Middle frontal gyrus (tissue), 1 donor: Measurements from ENCODE around the gene PAEP.

Source experiments
- DNase-seq: peaks from one replicate; pipeline ENCODE4 v3.0.0-alpha.2; 2015; ENCODE audit warnings: low spot score; ENCODE audit errors: extremely low spot score

Gene PAEP

DNA sequence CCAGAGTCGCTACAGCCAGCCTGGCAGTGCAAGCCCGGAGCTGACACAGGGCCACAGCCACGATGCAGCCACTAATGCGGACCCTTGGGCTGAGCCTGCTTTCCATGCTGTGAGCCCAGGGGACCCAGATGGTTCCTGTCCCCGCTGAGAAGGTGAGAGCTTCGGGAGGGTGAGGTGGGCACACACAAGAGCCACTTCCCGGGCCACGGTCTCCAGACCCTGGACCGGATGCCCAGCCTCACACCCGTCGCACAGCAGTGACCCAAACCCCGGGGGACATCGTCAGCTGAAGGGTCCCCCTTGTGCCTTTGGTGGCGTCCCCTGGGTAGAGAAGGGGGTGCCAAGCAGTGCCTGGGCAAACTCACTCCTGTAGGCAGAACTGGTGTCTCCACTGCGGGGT is 13.4 kb downstream of the PAEP start:
- DNase-seq: no peak

DNA sequence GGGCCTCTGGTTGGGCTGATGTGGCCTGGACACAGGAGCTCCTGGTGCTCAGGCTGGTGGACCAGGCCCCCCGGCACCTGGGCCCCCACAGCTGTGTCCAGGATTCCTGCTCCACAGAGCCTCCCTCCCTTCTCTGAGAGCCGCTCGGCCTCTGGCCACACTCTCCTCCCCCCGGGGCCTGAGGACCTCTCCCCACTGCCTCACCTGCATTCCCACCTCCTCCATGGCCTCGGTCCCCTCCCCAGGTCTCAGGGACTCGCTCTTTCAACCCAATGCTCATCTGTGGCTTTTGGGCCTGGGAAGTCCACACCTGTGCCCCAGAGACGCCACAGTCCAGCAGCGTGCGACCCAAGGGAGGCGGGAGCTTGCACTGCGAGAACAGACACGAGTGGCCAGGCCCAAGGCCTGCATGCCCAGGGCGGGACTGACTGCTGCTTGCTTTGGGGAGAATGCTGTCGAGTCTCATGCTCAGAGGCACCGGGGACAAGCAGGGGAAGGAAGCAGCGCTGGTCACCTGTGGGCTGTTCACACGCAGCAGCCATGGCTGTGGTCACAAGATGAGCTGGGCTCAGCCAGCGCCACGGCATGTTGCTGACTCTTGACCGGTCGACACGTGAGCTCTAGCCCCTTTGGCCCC is 14.6 kb downstream of the PAEP start:
- no peak for DNase-seq

DNA sequence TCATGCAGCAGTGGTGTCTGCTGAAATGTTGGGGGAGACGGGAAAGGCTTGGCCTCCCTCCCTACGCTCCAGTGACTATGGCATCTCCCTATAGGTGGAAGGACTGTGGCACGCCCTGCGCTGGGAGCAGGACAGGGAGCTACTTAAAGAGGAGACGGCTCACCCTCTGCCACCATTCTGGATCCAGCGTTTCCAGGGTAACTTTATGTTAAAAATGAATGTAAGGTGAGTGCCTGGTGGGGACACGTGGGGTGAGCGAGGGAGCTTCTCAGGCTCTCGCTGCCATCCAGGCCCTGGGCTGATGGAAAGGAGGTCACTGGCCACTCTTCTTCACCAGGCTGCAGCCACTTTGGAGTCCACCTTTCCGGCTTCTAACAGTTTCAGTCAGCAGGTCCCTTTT is 15.7 kb downstream of the PAEP start:
- no peak for DNase-seq

DNA sequence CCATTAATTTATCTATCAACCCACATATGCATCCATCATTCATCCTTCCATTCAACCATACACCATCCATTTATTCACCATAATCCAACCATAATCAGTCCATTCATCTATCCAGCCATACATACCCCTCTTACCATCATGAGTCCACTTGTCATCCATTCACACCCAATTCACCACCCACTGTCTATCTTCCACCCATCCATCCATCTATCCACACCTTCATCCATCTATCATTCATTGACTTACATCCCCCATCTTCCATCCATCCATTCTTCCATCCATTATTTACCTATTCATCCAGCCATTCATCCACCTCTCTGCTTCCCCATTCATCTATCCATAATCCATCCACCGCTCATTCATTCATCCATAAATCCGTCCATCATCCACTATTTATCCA is 17.8 kb downstream of the PAEP start:
- DNase-seq: no peak

DNA sequence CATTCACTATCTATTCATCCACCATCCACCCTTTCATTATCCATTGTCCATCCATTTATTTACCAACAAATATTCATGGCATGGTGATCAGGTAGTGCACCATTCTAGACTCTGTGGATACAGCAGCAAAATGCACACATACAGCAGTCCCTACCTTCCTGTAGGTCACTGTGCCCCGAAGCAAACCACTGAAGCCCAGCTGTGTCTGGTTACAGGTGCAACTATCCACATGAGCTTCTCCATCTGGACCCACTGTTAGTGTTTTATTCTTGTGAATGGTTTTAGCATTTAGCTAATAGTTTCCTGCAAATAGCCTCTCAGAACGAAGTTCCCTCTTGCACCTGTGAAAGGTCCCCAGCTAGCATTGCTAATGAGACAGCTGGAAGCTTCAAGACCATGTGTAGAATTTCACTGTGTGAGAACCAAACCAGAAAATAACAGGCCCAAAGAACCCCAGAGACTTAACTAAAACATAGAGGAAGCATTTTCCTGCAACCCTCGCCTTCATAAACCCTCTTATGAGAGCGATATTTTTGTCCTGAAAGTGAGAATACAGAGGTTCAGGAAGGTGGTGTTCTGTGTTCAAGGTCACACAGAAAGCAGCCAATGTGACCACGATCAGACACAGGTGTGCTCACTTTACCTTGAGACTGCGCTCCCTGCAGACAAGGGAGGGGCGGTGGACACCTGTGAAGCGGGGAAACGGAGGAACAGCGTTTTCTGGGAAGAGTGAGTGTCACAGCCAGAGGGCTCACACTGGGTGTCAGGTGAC is 18.5 kb downstream of the PAEP start:
- DNase-seq: no peak

DNA sequence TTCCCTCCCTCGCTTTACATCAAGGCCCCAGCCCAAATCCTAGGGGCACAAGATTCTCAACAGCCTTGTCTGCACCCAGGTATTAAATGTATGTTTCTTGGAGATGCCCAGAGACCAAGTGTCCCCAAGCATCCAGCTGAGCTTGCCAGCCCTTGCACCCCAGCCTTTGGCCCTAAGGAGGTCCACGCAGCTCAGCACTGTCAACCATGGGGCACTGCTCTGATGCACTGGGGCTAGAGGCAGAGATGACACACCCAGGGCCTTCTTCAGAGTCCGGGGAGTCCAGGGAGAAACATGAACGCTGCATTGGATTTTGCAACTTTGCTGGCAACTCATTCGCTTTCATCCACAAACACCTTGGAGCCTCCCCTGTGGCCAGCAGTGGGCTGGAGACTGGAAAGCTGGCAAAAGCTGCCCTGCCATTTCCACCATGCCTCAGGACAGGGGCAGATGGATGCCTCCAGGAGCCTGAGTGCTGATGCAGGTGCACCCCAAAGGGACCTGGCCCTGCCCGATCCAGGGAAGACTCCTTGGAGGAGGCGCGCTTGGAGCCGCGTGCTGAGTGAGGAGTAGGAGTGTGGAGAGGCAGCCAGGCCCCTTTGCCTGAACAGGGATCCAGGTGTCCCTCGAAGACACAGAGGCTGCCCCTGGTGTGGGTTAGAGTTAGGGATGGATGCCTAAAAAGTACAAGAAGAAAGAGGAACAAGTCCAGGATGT is 19.3 kb downstream of the PAEP start:
- no peak for DNase-seq

DNA sequence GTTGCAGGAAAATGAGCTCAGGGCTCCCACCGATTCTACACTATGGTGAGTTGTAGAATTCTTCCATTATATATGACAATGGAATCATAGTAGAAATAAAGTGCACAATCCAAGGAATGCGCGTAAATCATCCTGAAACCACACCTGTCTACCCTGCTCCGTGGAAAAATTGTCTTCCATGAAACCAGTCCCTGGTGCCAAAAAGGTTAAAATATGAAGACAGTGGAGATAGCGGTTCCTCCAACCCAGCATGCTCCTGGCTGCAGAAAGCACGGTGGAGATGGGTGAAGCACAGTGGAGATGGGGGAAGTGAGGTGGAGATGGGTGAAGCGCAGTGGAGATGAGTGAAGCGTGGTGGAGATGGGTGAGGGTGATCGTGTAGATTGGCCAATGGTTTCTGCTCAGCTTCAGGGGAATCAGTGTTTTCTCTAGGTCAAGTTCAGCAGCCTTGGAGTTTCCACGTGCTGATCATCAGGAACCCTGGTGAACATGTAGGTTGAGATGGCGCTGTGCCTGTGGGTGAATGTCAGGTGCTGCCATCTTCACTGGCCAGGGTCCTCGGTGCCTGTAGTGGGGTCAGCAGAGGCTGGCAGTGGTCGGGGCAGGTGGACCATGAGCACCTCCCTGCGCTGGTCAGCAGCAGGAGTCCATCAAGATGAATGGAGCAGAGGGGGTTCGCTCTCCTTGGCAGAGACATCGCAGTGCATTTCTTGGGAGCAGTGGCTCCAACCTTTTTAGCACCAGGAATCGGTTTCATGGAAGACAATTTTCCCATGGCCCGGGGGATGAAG is 20.3 kb downstream of the PAEP start:
- no peak for DNase-seq

DNA sequence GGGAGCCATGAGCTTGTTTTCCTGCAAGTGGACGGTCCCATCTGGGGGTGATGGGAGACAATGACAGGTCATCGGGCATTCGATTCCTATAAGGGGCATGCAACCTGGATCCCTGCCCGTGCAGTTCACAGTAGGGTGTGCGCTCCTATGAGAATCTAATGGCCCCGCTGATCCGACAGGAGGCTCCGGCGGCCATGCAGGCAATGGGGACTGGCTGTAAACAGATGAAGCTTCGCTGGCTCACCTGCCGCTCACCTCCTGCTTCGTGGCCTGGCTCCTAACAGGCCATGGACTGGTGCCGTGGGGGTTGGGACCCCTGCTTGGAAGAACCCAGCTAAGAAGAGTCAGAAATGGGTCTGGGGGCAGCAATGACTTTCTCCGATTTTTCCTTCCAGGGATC is 21.0 kb downstream of the PAEP start:
- DNase-seq: no peak

DNA sequence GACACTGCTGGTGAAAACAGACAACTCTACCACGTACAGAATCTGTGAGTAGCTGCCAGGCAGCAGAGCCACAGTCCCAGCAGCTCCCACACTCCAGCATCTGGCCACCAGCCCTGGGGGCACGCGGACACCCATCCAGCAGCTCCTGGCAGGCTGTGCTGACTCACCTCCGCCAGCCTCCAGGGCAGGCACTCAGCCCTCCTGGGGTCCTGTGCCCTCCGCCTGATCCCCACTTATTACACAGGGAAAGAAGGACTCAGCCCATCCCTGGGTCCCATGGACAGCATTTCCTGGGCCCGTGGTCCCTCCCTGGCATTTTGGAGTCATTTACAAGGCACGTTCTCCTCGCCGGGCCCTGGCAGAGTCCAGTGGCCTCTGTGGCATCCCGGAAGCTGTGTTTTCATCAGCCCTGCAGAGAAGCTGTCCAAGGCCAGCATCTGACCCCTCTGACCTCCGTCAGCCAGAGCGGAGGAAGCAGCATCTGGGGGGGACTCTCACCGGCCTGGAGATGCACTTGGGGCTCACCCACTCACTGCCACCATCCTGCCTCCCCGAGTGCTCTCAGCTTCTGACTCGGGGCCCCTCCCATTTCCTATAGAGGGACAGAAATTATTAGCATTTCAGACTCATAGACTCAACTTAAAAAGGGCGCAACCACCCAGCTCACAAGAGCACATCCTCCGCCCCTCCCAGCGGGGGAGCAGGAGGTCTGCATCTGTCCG is 21.6 kb downstream of the PAEP start:
- no peak for DNase-seq

DNA sequence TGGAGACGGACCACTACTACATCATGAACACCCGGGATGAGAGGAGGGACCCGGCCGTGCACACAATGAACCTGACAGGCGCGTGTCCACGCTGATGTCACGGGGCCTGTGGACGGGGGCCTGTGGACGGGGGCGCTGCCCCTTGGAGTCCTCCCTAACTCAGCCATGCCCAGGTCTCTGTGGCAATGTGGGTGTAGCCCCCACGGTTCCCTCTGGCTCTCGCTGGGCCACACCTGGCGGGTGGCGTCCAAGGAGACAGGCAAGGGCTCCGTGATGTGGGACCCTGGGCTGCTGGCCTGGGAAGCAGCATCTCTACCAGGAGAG is 22.1 kb downstream of the PAEP start:
- no peak for DNase-seq

DNA sequence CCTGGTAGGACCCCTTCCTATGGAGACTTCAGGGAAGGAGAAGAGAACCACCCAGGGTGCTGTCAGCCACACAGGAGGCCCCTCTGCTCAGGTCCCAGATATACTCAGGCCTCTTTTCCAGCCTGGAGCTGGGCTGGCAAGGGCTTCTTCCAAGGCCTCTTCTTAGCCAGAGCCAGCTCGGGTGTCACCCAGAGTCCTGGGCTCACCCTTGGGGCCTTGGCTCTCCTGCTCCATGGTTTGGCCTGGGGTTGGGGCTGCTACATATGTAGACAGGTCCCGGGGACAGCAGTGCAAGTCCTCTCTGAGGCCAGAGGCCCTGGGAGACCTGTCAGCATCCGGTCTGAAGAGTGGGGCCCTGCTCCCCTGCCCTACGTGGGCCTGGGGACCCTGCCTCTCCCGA is 22.8 kb downstream of the PAEP start:
- DNase-seq: no peak

DNA sequence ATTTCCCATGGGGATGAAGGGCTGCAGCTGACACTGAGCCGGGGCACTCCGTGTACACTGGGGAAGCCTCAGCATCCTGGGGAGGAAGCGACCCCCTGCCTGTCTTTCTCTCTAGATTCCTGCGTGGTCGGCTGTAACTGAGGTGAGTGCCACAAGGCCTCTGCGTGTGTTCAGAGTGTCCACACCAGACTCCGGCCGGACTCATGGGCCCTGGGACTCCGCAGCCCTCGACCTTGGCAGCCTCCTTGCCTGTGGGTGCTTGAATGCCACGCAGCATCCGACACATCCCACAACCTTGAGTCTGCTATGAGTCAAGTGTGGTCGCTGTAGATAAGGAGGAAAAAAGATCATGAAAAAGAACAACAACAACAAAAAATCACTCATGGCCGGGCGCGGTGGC is 23.4 kb downstream of the PAEP start:
- no peak for DNase-seq

DNA sequence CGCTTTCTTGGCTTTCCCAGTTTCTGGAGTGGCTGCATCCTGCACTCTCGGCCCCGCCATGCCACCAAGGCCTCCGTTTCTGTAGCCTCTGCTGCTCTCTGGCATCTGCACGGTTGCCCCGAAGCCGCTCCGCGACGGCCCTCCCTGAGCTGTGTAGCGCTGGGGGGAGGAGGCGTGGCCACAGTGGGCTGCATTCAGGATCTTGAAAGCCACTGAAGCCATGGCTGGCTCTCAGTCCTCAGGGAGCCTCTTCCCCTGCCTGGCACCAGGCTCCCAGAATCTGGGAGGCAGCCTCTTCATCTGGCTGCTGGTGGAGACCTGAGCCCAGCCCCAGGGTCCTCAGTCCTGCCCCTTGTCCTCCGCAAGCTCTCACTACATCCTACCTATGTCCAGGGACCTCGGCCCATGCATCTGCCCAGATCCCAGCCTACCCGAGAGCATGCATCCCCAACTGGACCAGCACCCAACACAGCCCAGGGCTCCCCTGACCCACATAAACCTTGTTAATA is 25.1 kb downstream of the PAEP start:
- no peak for DNase-seq

DNA sequence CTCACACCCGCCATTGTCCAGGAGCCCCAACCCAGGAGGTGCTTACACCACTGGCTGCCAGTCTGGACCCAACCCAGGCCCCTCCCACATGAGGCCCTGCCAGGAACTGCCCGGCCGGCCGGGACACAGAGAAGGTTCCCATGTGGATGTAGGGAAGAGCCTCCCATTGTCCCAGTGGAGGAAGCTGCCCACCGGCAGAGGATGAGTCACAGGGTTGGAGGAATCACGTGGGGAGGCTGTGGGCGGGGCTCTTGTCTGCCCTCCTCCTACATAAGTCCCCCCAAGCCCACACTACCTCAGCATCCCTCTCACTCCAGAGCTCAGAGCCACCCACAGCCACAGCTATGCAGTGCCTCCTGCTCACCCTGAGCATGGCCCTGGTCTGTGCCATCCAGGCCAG is 26.1 kb downstream of the PAEP start:
- DNase-seq: no peak

DNA sequence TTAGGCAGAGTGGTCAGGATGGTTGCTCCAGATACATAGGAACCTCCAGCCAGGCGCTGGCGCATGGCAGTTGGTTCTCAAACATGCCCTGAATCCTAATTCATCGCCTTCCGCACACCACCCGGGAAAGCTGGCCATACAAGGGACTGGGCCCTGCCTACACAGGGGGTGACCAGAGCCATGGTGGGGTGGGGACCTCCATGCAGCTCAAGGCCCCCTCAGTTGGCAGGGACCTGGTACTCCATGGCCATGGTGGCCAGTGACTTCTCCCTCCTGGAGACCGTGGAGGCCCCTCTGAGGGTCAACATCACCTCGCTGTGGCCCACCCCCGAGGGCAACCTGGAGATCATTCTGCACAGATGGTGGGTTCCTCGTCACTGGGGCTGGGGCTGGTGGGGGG is 26.8 kb downstream of the PAEP start:
- DNase-seq: no peak

DNA sequence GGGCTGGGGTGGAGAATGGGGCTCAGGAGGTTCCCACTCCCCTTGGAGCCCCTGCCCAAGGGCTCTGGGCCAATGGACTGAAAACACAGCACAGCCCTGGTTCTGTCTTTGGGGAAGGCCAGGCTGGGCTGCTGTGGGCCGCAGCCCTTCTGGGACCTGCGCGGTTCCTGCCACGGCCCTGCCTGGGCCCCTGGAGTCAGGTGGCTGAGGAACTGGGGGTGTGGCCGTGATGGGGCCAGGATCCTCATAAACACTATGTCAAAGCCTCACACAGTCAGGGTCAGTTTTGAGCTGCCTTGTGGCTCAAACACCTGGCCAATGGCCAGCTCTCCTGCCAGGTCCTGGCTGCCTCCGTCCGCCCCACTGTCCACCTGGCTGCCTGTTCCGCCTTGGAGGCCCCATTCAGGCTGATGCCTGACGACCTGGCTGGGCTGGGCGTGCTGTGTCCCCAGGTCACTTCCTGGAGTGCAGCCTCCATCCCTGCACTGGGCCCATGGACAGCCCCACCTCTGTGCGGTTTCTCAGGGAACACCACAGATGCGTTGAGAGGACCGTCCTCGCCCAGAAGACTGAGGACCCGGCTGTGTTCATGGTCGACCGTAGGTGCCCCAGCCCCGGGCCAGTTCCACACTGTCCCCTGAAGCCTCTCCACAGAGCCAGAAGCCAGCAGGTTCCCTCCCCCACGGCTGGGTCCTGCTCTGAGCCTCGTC is 27.5 kb downstream of the PAEP start:
- no peak for DNase-seq

DNA sequence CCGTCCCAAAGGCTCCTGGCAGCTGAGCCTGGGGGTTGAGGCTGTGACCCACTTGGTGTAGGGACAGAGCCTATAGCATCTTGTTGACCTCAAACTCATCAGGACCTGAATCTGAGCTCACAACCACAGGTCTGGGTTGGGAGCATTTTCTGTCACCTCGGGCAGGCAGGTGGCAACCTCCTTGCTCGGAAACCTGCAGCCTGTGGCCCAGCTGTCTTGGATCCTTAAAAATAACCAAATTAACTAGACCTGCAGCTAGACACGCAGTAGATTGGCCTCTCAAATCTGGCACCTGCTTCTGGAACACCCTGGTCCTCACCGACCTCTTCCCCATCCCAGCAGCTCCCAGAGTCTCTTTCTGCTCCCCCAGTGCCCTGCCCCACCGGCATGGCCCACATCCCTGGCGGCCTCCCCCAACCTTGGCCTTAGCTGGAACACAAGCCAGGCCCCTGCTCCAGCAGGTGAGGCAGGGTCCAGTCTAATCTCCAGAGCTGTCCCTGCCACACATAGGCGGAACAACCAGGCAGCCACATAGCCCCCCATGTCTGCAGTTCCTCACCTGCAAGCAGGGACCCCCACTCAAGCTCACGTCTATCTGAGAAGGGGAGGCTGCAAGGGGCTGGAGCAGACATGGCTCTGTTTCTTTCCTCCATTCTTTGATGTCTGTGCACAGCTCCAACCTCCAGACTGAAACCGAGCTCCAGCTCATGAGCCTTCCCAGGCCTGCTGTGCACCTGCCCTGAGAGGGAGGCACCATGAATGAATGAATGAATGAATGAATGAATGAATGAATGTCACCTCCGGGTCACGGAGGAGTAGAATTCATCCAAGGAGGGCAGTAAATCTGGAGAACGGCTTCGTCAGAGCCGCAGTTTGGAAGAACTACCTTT is 28.3 kb downstream of the PAEP start:
- DNase-seq: no peak

DNA sequence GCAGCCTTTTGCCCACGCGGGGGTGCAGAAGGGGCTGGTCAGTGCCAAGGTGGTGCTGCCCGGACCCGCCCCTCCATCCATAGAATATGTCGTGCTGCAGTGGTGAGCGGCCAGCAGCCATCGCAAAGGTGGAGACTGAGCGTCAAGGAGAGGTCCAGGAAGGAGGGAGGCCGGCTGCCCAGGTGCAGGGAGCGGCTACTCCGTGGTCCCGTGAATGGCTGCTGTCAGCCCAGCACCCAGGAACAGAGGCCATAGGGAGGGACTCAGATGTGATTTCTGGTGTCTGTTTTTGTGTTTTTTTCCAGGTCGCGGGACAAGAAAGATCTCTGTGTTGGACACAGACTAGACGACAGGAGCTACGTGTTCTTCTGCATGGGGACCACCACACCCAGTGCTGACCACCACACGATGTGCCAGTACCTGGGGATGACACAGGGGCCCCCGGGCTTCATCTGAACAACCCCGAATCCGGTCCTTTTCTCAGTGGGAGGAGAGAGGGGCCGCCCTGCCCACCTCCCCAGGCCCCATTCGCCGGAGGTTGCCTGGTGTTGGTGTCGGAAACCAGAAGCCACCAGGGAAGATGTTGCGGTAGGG is 29.0 kb downstream of the PAEP start:
- DNase-seq: no peak
